Measurements from ENCODE around the gene PJA2.

PJA2 gene

GRCh38 chr5:109357807-109358206 is 52.0 kb downstream of the PJA2 start:
- TF ChIP-seq CTCF (IDR thresholded peaks at IDR 0.05), result no peak

- TF ChIP-seq CTCF (IDR thresholded peaks at IDR 0.05), result no peak
These were observed 55.0 kb downstream of the PJA2 start for GRCh38 chr5:109354761-109355160.

- TF ChIP-seq CTCF (IDR thresholded peaks at IDR 0.05), result no peak
These were observed 57.5 kb downstream of the PJA2 start for GRCh38 chr5:109351988-109352864.

GRCh38 chr5:109350537-109351270 is 59.1 kb downstream of the PJA2 start:
- TF ChIP-seq CTCF (IDR thresholded peaks at IDR 0.05), result no peak

- no peak for TF ChIP-seq CTCF (IDR thresholded peaks at IDR 0.05)
These were observed 60.4 kb downstream of the PJA2 start for GRCh38 chr5:109349388-109349787.

- no peak for TF ChIP-seq CTCF (IDR thresholded peaks at IDR 0.05)
These were observed 62.4 kb downstream of the PJA2 start for GRCh38 chr5:109347252-109347888.

GRCh38 chr5:109345699-109346098 is 64.1 kb downstream of the PJA2 start:
- TF ChIP-seq CTCF (IDR thresholded peaks at IDR 0.05), result no peak

Measured in LNCAP (cell line).